ENCODE results near the gene CENPU.

CENPU gene

GRCh38 chr4:184649026-184649970 lies 84.6 kb downstream of the CENPU start, which contains the start of the genes CASP3 and PRIMPOL:
Gene CASP3, minus strand, starts transcription at chr4:184649447. Its CDS starts 10,994 bp downstream, at chr4:184638453.
Gene PRIMPOL, plus strand, starts transcription at chr4:184649738. Its CDS starts 7,403 bp downstream, at chr4:184657141.
- peaks cover 59% of the 10 kb centered on the region for H3K79me2 ChIP-seq (ENCODE audit: insufficient read depth, low read depth)
- H3K4me3 ChIP-seq (IDR thresholded peaks at IDR 0.05; ENCODE audit: insufficient read depth, low read depth, low read length) = no peak within 1 kb of the TSS
- peak within 1 kb of the TSS; percentile 96 for H3K4me2 ChIP-seq
- H4K20me1 ChIP-seq (ENCODE audit: insufficient read depth) = peaks cover 24% of the 10 kb centered on the region
- peak within 1 kb of the TSS; percentile 84 for H3K9ac ChIP-seq
- TF ChIP-seq CTCF (conservative IDR thresholded peaks at IDR 0.05; ENCODE audit: low read depth, low read length) = no peak
- H3K36me3 ChIP-seq (ENCODE audit: insufficient read depth) = peaks cover 7% of the 10 kb centered on the region; the same call in 1 of the 2 replicates
- H3K27me3 ChIP-seq (ENCODE audit: insufficient read depth, low read depth) = no peaks in the 10 kb centered on the region
- peak within 1 kb of the TSS; percentile 73 for H3K27ac ChIP-seq
- H2AFZ ChIP-seq (ENCODE audit: low read depth) = peak within 1 kb of the TSS; percentile 70
- H3K4me1 ChIP-seq (ENCODE audit: low read depth, poor library complexity, severe bottlenecking) = peaks cover 40% of the 10 kb centered on the region

GRCh38 chr4:184648313-184649025 lies 85.4 kb downstream of the CENPU start:
- H2AFZ ChIP-seq (ENCODE audit: low read depth) = no peak overlapping the region
- peak overlapping the region; percentile 73 for H3K27ac ChIP-seq
- peaks cover 14% of the 10 kb centered on the region; the same call in 1 of the 2 replicates for H3K36me3 ChIP-seq (ENCODE audit: insufficient read depth)
- no peak overlapping the region for H3K4me3 ChIP-seq (IDR thresholded peaks at IDR 0.05; ENCODE audit: insufficient read depth, low read depth, low read length)
- H4K20me1 ChIP-seq (ENCODE audit: insufficient read depth) = peaks cover 24% of the 10 kb centered on the region
- peak overlapping the region; percentile 84 for H3K9ac ChIP-seq
- H3K4me1 ChIP-seq (ENCODE audit: low read depth, poor library complexity, severe bottlenecking) = peaks cover 48% of the 10 kb centered on the region
- H3K27me3 ChIP-seq (ENCODE audit: insufficient read depth, low read depth) = no peaks in the 10 kb centered on the region
- no peak for TF ChIP-seq CTCF (conservative IDR thresholded peaks at IDR 0.05; ENCODE audit: low read depth, low read length)
- peaks cover 67% of the 10 kb centered on the region for H3K79me2 ChIP-seq (ENCODE audit: insufficient read depth, low read depth)
- peak overlapping the region; percentile 96 for H3K4me2 ChIP-seq

GRCh38 chr4:184648054-184648312 lies 85.9 kb downstream of the CENPU start:
- peaks cover 72% of the 10 kb centered on the region for H3K79me2 ChIP-seq (ENCODE audit: insufficient read depth, low read depth)
- H3K4me2 ChIP-seq = peak overlapping the region; percentile 96
- no peak for TF ChIP-seq CTCF (conservative IDR thresholded peaks at IDR 0.05; ENCODE audit: low read depth, low read length)
- peaks cover 24% of the 10 kb centered on the region for H4K20me1 ChIP-seq (ENCODE audit: insufficient read depth)
- no peak overlapping the region for H2AFZ ChIP-seq (ENCODE audit: low read depth)
- peaks cover 53% of the 10 kb centered on the region for H3K4me1 ChIP-seq (ENCODE audit: low read depth, poor library complexity, severe bottlenecking)
- no peak overlapping the region for H3K4me3 ChIP-seq (IDR thresholded peaks at IDR 0.05; ENCODE audit: insufficient read depth, low read depth, low read length)
- H3K36me3 ChIP-seq (ENCODE audit: insufficient read depth) = peaks cover 14% of the 10 kb centered on the region; the same call in 1 of the 2 replicates
- H3K27me3 ChIP-seq (ENCODE audit: insufficient read depth, low read depth) = no peaks in the 10 kb centered on the region
- H3K27ac ChIP-seq = peak overlapping the region; percentile 73
- H3K9ac ChIP-seq = peak overlapping the region; percentile 84; the same call in 1 of the 2 replicates

- Histone ChIP-seq H3K27ac (peak overlapping the region; percentile 73; the same call in 1 of the 2 replicates), H4K20me1 (ENCODE audit: insufficient read depth) (peaks cover 24% of the 10 kb centered on the region), H3K36me3 (ENCODE audit: insufficient read depth) (peaks cover 19% of the 10 kb centered on the region; the same call in 1 of the 2 replicates), H3K27me3 (ENCODE audit: insufficient read depth, low read depth) (no peaks in the 10 kb centered on the region), H3K4me2 (peak overlapping the region; percentile 96), H3K4me3 (IDR thresholded peaks at IDR 0.05; ENCODE audit: insufficient read depth, low read depth, low read length) (no peak overlapping the region), H2AFZ (ENCODE audit: low read depth) (no peak overlapping the region), H3K79me2 (ENCODE audit: insufficient read depth, low read depth) (peaks cover 77% of the 10 kb centered on the region), H3K4me1 (ENCODE audit: low read depth, poor library complexity, severe bottlenecking) (peaks cover 59% of the 10 kb centered on the region), H3K9ac (peak overlapping the region; percentile 84; the same call in 1 of the 2 replicates)
- no peak for TF ChIP-seq CTCF (conservative IDR thresholded peaks at IDR 0.05; ENCODE audit: low read depth, low read length)
Observed at GRCh38 chr4:184647266-184648053, 86.4 kb downstream of the CENPU start.
